GM23338 (cell line): Measurements from ENCODE around the gene SORBS2. TPM values are rescaled to one million over a fixed set of nuclear protein-coding genes. Genes with fewer than 3 reads are reported as not detected.

Source experiments
- ATAC-seq: fragments of 200-7000 bp; cut with Tn5 transposase; 3 replicates; pipeline ENCODE4 v1.9.1; 2020
- DNase-seq: peaks from one replicate; pipeline ENCODE4 v3.0.0-alpha.2; 2015; ENCODE audit warnings: low spot score
- H2AFZ ChIP-seq: fragments of 200-600 bp; sonication (generic); 2 replicates; pipeline ENCODE4 v1.8.0; 2016; ENCODE audit warnings: antibody characterized with exemption, mild to moderate bottlenecking, moderate library complexity
- H3F3A ChIP-seq: fragments of 200-600 bp; sonication (generic); replicated peaks from 2 replicates; pipeline ENCODE4 v1.8.0; 2017; ENCODE audit warnings: antibody characterized with exemption, mixed run types, low read depth
- H3K27ac ChIP-seq: fragments of 200-600 bp; sonication (generic); 2 replicates; pipeline ENCODE4 v1.6.1; 2016; ENCODE audit warnings: low read depth
- H3K27me3 ChIP-seq: fragments of 200-600 bp; sonication (generic); 2 replicates; pipeline ENCODE4 v1.8.0; 2016; ENCODE audit warnings: mild to moderate bottlenecking, mixed run types, moderate library complexity; ENCODE audit not compliant: insufficient read depth
- H3K36me3 ChIP-seq: fragments of 200-600 bp; sonication (generic); 2 replicates; pipeline ENCODE4 v1.8.0; 2016; ENCODE audit warnings: mild to moderate bottlenecking; ENCODE audit not compliant: insufficient read depth
- H3K4me1 ChIP-seq: fragments of 200-600 bp; sonication (generic); 2 replicates; pipeline ENCODE4 v1.8.0; 2016; ENCODE audit warnings: mild to moderate bottlenecking, moderate library complexity; ENCODE audit not compliant: insufficient read depth
- H3K4me2 ChIP-seq: fragments of 200-600 bp; sonication (generic); 2 replicates; pipeline ENCODE4 v1.7.1; 2017; ENCODE audit warnings: mixed run types
- H3K4me3 ChIP-seq: fragments of 200-600 bp; sonication (generic); 2 replicates; pipeline ENCODE4 v1.6.1; 2016; ENCODE audit warnings: mixed run types
- H3K79me2 ChIP-seq: fragments of 200-600 bp; sonication (generic); replicated peaks from 2 replicates; pipeline ENCODE4 v1.8.0; 2017; ENCODE audit warnings: mild to moderate bottlenecking; ENCODE audit not compliant: insufficient read depth
- H3K9me2 ChIP-seq: fragments of 200-600 bp; sonication (generic); 2 replicates; pipeline ENCODE4 v1.8.0; 2017; ENCODE audit not compliant: insufficient read depth
- H4K20me1 ChIP-seq: fragments of 200-600 bp; sonication (generic); replicated peaks from 2 replicates; pipeline ENCODE4 v1.8.0; 2017; ENCODE audit warnings: mild to moderate bottlenecking; ENCODE audit not compliant: insufficient read depth
- H3K27ac Mint-ChIP-seq: 2 replicates; pipeline ENCODE4 v1.8.0; 2020; ENCODE audit warnings: inconsistent platforms, mild to moderate bottlenecking, moderate library complexity, mixed read lengths
- H3K27me3 Mint-ChIP-seq: 3 replicates; pipeline ENCODE4 v1.8.0; 2022; ENCODE audit warnings: low read depth, mild to moderate bottlenecking, moderate library complexity, mixed read lengths, inconsistent platforms; ENCODE audit not compliant: insufficient read depth, poor library complexity
- H3K36me3 Mint-ChIP-seq: 3 replicates; pipeline ENCODE4 v1.8.0; 2021; ENCODE audit warnings: low read depth, mild to moderate bottlenecking, inconsistent platforms, moderate library complexity, mixed read lengths
- H3K4me1 Mint-ChIP-seq: 3 replicates; pipeline ENCODE4 v1.8.0; 2020; ENCODE audit warnings: mild to moderate bottlenecking, inconsistent platforms, mixed read lengths
- H3K4me3 Mint-ChIP-seq: 3 replicates; pipeline ENCODE4 v1.8.0; 2021; ENCODE audit warnings: moderate library complexity, mild to moderate bottlenecking, inconsistent platforms, mixed read lengths
- H3K9me3 Mint-ChIP-seq: 3 replicates; pipeline ENCODE4 v1.8.0; 2020; ENCODE audit warnings: moderate library complexity, mild to moderate bottlenecking, inconsistent platforms, mixed read lengths
- CREB1 ChIP-seq: fragments of 250-450 bp; sonication (Bioruptor Pico); IDR thresholded peaks from 2 replicates; pipeline ENCODE4 v1.5.0; 2020; ENCODE audit warnings: low read depth, mild to moderate bottlenecking, moderate library complexity
- CTCF ChIP-seq, 2 experiments: fragments of 200-600 bp in 1 of 2; sonication (generic) in 1 of 2; conservative IDR thresholded peaks; 2 replicates each; pipeline versions ENCODE4 v1.5.1 to v1.6.1; 2016 to 2017; ENCODE audit warnings: antibody characterized with exemption in 2 of 2, low read depth in 2 of 2, mild to moderate bottlenecking in 2 of 2, moderate library complexity in 1 of 2
- ETS1 ChIP-seq: IDR thresholded peaks from 2 replicates; pipeline ENCODE4 v1.6.1; 2016; ENCODE audit warnings: antibody characterized with exemption
- EZH2 ChIP-seq: fragments of 200-600 bp; sonication (generic); IDR thresholded peaks from one replicate; pipeline ENCODE4 v1.8.0; 2017; ENCODE audit warnings: antibody characterized with exemption, mild to moderate bottlenecking, low read depth; ENCODE audit not compliant: unreplicated experiment
- EZH2phosphoT487 ChIP-seq: fragments of 200-600 bp; sonication (generic); IDR thresholded peaks from one replicate; pipeline ENCODE4 v1.8.1; 2018; ENCODE audit warnings: antibody characterized with exemption; ENCODE audit not compliant: unreplicated experiment
- JUNB ChIP-seq: IDR thresholded peaks from one replicate; pipeline ENCODE4 v1.6.1; 2016; ENCODE audit warnings: antibody characterized with exemption; ENCODE audit not compliant: unreplicated experiment
- NANOG ChIP-seq: IDR thresholded peaks from 2 replicates; pipeline ENCODE4 v1.6.1; 2016; ENCODE audit warnings: antibody characterized with exemption, borderline replicate concordance
- POLR2AphosphoS5 ChIP-seq: IDR thresholded peaks from 2 replicates; pipeline ENCODE4 v1.6.1; 2016; ENCODE audit warnings: antibody characterized with exemption, low read depth
- REST ChIP-seq: IDR thresholded peaks from one replicate; pipeline ENCODE4 v1.6.1; 2018; ENCODE audit warnings: antibody characterized with exemption; ENCODE audit not compliant: unreplicated experiment
- STAT1 ChIP-seq: IDR thresholded peaks from one replicate; pipeline ENCODE4 v1.6.1; 2016; ENCODE audit warnings: antibody characterized with exemption; ENCODE audit not compliant: unreplicated experiment
- ZNF114 ChIP-seq: fragments of 250-450 bp; sonication (Bioruptor Pico); IDR thresholded peaks from 2 replicates; pipeline ENCODE4 v1.5.0; 2020; ENCODE audit warnings: mild to moderate bottlenecking, moderate library complexity
- ZNF331 ChIP-seq: fragments of 250-450 bp; sonication (Bioruptor Pico); IDR thresholded peaks from 2 replicates; pipeline ENCODE4 v1.5.0; 2020; ENCODE audit warnings: low read depth, mild to moderate bottlenecking, moderate library complexity
- ZNF462 ChIP-seq: fragments of 250-450 bp; sonication (Bioruptor Pico); IDR thresholded peaks from 2 replicates; pipeline ENCODE4 v1.5.0; 2020; ENCODE audit warnings: mild to moderate bottlenecking, moderate library complexity
- polyA plus RNA-seq: library from polyadenylated mRNA; unstranded; fragments of >200 nt; fragmentation: Nextera tagmentation; extraction: Ambion mirVana; gene quantifications from 2 replicates; pipeline ENCODE4 v1.2.1, GENCODE V29; 2016
- total RNA-seq: library from RNA; depleted of rRNA; stranded (reverse); fragments of >200 nt; shearing (Covaris generic); gene quantifications from 2 replicates; pipeline ENCODE4 v1.2.3, GENCODE V29; 2014

Gene SORBS2
- total and polyA plus RNA-seq, 2 experiments from 2014 or later: 17.8 to 27.6 TPM

GRCh38 chr4:185585211-185585610, 226.8 kb downstream of the SORBS2 start:
- ATAC-seq: no peak
- no peak overlapping the region for H3K27ac Mint-ChIP-seq
- Histone ChIP-seq H3F3A (peaks cover 7% of the 10 kb centered on the region; the same call in 1 of the 2 replicates), H3K79me2 (no peaks in the 10 kb centered on the region), H3K36me3 (no peaks in the 10 kb centered on the region), H3K9me2 (no peaks in the 10 kb centered on the region), H3K27ac (no peak overlapping the region), H2AFZ (no peak overlapping the region), H3K4me2 (peak overlapping the region; percentile 33), H4K20me1 (no peaks in the 10 kb centered on the region), H3K27me3 (peaks cover 29% of the 10 kb centered on the region), H3K4me1 (peaks cover 45% of the 10 kb centered on the region), H3K4me3 (no peak overlapping the region)
- no peak for DNase-seq
- no peak overlapping the region for H3K4me3 Mint-ChIP-seq
- TF ChIP-seq ZNF331 (CRISPR knock-in tag) (no peak), ZNF462 (CRISPR knock-in tag) (no peak), JUNB (no peak), EZH2 (no peak), STAT1 (no peak), POLR2AphosphoS5 (no peak), ZNF114 (CRISPR knock-in tag) (no peak), CTCF (conservative IDR thresholded peaks at IDR 0.05; ENCODE audit: low read depth in 2 of 2) (no peak), EZH2phosphoT487 (no peak), ETS1 (no peak), REST (no peak), CREB1 (CRISPR knock-in tag) (no peak), NANOG (no peak)
- H3K9me3 Mint-ChIP-seq: no peaks in the 10 kb centered on the region; the same call in 2 of the 3 replicates
- peaks cover 51% of the 10 kb centered on the region for H3K4me1 Mint-ChIP-seq
- H3K36me3 Mint-ChIP-seq: no peaks in the 10 kb centered on the region
- H3K27me3 Mint-ChIP-seq: peaks cover 19% of the 10 kb centered on the region
